Retinal pigment epithelial cell (primary cell): Measurements from ENCODE around the gene CLEC11A.

ENCODE experiments used
- DNase-seq: peaks from one replicate; pipeline ENCODE4 v3.0.0-alpha.2; 2010; ENCODE audit warnings: low read depth
- H3K4me3 ChIP-seq: 2 replicates; pipeline ENCODE4 v1.5.1; 2011; ENCODE audit warnings: mild to moderate bottlenecking, low read length, control low read depth, moderate library complexity
- TF ChIP-seq, protein P1 (sequence below): conservative IDR thresholded peaks from 2 replicates; pipeline ENCODE4 v1.5.1; 2011; ENCODE audit warnings: low read depth, low read length, control low read depth, inconsistent platforms

The CLEC11A gene

DNA sequence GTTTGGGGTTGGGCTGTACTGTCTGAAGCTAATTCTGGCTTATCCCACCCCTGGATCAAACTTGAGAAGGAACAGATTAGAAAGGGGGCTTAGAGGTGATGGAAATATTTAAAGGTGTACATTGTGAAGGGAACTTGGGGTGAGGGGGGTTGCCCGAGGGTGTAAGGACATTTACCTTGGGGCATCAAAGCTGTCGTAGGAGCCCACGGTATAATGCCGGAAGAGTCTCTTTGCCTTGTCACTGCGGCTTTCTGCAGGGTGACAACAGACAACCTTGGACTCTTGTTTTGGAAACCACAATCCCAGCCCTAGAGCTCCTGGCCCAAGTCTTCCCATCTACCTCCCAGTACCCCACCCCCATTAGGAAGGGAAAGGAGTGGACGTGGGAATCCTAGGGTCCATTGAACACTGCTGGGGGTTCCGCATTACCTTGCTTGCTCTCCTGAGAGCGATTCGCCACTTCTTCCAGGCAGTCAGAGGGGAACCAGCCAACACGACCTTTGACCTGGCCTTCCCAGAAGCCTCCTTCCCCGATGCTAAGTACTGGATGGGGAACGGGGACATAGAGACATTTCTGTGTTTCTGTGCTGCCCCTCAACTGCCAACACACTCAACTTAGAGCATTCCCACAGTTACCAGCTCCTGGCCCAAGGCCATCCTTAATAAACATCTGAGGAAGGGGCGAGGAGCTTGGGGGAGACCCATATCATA, 25.6 kb upstream of the CLEC11A start:
- TF ChIP-seq, protein P1, sequence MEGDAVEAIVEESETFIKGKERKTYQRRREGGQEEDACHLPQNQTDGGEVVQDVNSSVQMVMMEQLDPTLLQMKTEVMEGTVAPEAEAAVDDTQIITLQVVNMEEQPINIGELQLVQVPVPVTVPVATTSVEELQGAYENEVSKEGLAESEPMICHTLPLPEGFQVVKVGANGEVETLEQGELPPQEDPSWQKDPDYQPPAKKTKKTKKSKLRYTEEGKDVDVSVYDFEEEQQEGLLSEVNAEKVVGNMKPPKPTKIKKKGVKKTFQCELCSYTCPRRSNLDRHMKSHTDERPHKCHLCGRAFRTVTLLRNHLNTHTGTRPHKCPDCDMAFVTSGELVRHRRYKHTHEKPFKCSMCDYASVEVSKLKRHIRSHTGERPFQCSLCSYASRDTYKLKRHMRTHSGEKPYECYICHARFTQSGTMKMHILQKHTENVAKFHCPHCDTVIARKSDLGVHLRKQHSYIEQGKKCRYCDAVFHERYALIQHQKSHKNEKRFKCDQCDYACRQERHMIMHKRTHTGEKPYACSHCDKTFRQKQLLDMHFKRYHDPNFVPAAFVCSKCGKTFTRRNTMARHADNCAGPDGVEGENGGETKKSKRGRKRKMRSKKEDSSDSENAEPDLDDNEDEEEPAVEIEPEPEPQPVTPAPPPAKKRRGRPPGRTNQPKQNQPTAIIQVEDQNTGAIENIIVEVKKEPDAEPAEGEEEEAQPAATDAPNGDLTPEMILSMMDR, result no peak
- no peak for DNase-seq
- no peak overlapping the region for H3K4me3 ChIP-seq

DNA sequence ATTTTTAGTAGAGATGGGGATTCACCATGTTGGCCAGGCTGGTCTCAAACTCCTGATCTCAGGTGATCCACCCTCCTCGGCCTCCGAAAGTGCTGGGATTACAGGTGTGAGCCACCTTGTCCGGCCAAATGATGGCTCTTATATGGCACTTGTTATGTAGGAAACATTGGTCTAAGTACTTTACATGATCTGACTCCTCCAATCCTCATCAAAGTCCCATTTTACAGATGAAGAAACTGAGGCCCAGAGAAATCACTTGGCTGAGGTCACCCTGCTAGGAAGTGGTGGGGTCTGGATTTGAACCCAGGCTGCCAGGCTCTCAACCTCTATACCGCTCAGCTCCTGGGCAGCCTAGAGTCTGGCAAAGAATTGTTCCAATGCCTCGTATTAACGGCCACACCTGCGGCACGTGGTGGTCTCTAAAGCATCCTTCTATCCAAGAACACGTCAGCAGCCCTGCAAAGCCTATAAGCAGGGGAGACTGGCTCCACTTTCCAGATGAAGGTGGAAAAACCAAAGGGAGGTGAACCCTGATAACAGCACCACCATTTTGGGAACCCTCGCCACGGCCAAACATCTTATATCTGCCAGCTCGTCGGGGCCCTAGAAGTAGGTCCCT, 21.7 kb upstream of the CLEC11A start:
- TF ChIP-seq, protein P1, result no peak
- no peak overlapping the region for H3K4me3 ChIP-seq
- no peak for DNase-seq

DNA sequence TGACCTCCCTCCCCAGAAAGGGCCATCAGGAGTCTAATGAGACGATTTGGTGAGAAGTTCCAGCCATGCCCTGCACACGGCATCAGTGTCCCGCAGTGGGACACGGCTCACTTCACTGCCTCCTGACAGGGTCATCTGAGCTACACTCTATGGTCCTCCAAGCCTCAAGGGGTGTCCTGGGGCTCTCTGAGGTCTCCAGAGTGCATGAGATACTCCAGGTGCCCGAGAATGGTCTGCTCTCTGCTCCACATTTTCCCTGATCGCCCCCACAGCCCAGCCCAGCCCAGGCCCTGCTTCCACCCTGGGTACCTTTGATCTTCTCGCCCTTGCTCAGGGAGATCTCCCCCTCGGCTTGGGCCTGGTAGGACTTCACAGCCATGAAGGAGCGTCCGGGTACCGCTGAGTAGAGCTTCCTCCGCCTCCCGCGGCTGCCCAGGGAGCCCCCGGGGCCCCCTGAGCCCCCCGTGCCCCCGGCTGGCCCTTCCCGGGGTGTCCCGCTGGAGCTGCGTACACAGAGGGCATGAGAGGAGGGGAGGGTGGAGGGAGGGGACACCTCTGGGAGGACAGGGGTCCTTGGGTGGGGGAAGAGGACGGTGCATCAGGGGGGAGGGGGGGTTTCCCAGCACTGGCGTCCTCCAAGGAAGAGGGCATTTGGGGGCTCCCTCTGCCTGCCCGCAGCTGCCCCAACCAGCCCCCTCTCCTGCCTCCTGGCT, 20.9 kb upstream of the CLEC11A start:
- no peak overlapping the region for H3K4me3 ChIP-seq
- DNase-seq, result no peak
- TF ChIP-seq, protein P1, result no peak

DNA sequence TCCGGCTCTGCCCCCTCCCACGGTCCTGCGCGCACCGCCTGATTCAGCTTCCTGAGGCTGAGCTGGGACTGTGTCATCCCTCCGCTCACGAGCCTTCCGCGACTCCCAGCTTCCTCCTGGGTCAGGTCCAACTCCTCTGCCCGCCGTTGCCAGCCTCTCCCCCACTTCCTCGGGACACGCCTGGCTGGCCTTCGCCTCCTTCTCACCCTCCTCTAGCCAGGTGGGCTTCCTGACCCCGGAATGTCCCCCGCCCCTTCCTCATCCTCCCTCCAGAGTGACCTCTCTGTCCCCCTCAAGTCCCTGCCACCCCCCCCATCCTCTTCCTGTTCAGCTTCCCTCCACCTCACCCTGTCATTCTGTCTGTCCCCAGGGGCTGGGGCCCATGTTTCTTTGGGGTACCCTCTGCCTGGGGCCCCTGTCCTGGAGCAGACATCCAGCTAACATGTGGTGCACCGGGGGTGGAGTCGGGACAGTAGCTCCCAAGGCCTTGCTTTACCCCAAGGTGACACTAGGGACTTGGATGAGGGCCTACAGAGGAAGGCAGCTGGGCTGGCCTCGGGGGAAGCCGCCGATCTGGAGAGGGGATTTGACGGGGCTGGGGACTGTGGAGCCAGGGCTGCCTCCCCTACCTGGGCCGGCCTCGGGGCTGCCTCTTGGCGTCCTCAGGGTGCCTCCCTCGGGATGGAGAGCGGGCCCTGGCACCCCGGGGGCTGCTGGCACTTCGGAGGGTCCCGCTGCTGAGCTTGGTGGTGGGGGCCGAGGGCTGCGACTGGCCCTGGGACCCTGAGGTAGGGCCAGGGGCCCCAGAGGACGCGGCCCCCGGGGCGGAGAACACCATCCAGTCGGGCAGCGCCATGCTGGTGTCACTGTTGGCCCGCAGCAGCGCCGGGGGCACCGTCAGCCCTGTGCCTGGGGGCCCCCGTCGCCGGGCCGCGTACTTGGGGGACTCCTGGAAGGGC, 20.0 kb upstream of the CLEC11A start:
- TF ChIP-seq, protein P1, result no peak
- no peak for DNase-seq
- no peak overlapping the region for H3K4me3 ChIP-seq

DNA sequence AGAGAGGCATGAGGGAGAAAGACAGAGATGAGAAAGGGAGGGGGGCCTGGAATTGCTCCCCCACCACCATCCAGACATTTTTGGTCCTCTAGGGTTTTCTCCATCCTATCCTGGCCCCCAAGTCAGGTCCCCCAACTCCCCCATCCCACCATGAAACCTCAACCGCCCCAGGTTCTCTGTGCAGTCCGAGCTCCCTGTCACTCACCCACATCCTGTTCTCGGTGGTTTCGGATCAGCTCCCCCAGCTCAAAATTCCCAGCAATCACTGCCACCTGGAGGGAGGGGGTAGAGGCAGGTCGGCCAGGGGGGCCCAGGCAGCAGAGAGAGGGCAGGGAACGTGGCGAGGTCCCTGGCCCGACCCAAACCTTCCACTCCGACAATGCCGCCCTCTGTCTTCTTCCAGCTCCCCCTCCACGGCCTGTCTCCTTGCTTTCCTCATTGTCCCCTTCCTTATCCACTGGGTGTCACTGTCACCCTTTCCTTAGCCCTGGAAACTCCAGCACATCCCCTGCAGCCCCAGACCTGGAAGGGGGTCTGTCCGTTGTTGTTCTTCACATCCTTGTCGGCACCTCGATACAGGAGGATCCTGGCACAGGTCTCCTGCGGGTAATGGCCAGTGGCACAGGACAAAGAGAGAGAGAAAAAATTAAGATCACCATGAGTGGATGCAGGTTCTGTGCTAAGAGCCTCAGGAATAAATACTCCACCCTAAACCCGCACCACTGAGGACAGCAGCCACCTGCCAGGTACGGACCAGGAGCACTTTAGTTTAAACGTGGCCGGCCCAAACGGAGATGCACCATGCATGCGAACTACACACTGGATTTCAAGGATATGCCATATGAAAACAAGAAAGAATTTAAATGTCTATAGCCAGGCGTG, 19.0 kb upstream of the CLEC11A start:
- TF ChIP-seq, protein P1, result no peak
- H3K4me3 ChIP-seq, result no peak overlapping the region
- DNase-seq, result no peak
